H9 (cell line): ENCODE data around the gene NEURL1B. TPM values are rescaled to one million over a fixed set of nuclear protein-coding genes. Genes with fewer than 3 reads are reported as not detected.
A peak's percentile ranks its signal among the peaks of the same experiment; 100 is the strongest.

Source experiments
- DNase-seq: peaks from one replicate; pipeline ENCODE4 v3.0.0-alpha.2; 2017
- H2AFZ ChIP-seq: one replicate; pipeline ENCODE4 v1.6.1; 2013; ENCODE audit warnings: mild to moderate bottlenecking, low read length, control low read depth, moderate library complexity
- H2AK5ac ChIP-seq: 2 replicates; pipeline ENCODE4 v1.6.1; 2013; ENCODE audit warnings: low read length, control low read depth, mixed read lengths; ENCODE audit not compliant: insufficient read length
- H2BK120ac ChIP-seq: one replicate; pipeline ENCODE4 v1.6.1; 2013; ENCODE audit warnings: low read depth, mild to moderate bottlenecking, low read length, control low read depth, inconsistent platforms; ENCODE audit not compliant: poor library complexity, severe bottlenecking
- H2BK12ac ChIP-seq: 2 replicates; pipeline ENCODE4 v1.6.1; 2013; ENCODE audit warnings: low read length, control low read depth, mixed read lengths, low read depth; ENCODE audit not compliant: insufficient read length
- H2BK15ac ChIP-seq: 2 replicates; pipeline ENCODE4 v1.6.1; 2013; ENCODE audit warnings: low read depth, low read length, control low read depth
- H2BK20ac ChIP-seq: one replicate; pipeline ENCODE4 v1.6.1; 2013; ENCODE audit warnings: low read depth, mild to moderate bottlenecking, low read length, control low read depth, inconsistent platforms; ENCODE audit not compliant: poor library complexity, severe bottlenecking
- H2BK5ac ChIP-seq: 2 replicates; pipeline ENCODE4 v1.6.1; 2013; ENCODE audit warnings: low read length, control low read depth, mixed read lengths; ENCODE audit not compliant: insufficient read length
- H3K14ac ChIP-seq: 2 replicates; pipeline ENCODE4 v1.6.1; 2013; ENCODE audit warnings: low read length, control low read depth; ENCODE audit not compliant: insufficient read depth
- H3K18ac ChIP-seq: 2 replicates; pipeline ENCODE4 v1.6.1; 2013; ENCODE audit warnings: low read depth, mild to moderate bottlenecking, mixed read lengths, low read length, control low read depth; ENCODE audit not compliant: insufficient read length
- H3K23ac ChIP-seq: 2 replicates; pipeline ENCODE4 v1.6.1; 2013; ENCODE audit warnings: low read length, control low read depth, mixed read lengths, low read depth; ENCODE audit not compliant: insufficient read length
- H3K23me2 ChIP-seq: 2 replicates; pipeline ENCODE4 v1.6.1; 2013; ENCODE audit warnings: low read depth, mild to moderate bottlenecking, mixed read lengths, low read length, control low read depth; ENCODE audit not compliant: insufficient read length, poor library complexity, severe bottlenecking
- H3K27ac ChIP-seq: 2 replicates; pipeline ENCODE4 v1.5.1; 2013; ENCODE audit warnings: low read length, control low read depth, mixed read lengths, low read depth; ENCODE audit not compliant: insufficient read length
- H3K27me3 ChIP-seq: 2 replicates; pipeline ENCODE4 v1.6.1; 2013; ENCODE audit warnings: low read length, control low read depth, inconsistent platforms; ENCODE audit not compliant: insufficient read depth
- H3K4ac ChIP-seq: 2 replicates; pipeline ENCODE4 v1.6.1; 2013; ENCODE audit warnings: low read depth, mild to moderate bottlenecking, control low read depth, inconsistent platforms, low read length, moderate library complexity
- H3K4me1 ChIP-seq: 2 replicates; pipeline ENCODE4 v1.6.1; 2013; ENCODE audit warnings: low read length, control low read depth, inconsistent platforms; ENCODE audit not compliant: insufficient read depth
- H3K4me2 ChIP-seq: 2 replicates; pipeline ENCODE4 v1.6.1; 2013; ENCODE audit warnings: low read length, control low read depth, mixed read lengths; ENCODE audit not compliant: insufficient read length, insufficient read depth
- H3K56ac ChIP-seq: 2 replicates; pipeline ENCODE4 v1.6.1; 2013; ENCODE audit warnings: low read depth, mild to moderate bottlenecking, mixed read lengths, low read length, control low read depth; ENCODE audit not compliant: insufficient read length
- H3K79me1 ChIP-seq: 2 replicates; pipeline ENCODE4 v1.6.1; 2013; ENCODE audit warnings: low read depth, mild to moderate bottlenecking, moderate library complexity, low read length, control low read depth, inconsistent platforms; ENCODE audit not compliant: insufficient read depth, poor library complexity, severe bottlenecking
- H3K79me2 ChIP-seq: 2 replicates; pipeline ENCODE4 v1.6.1; 2013; ENCODE audit warnings: low read length, control low read depth, inconsistent platforms; ENCODE audit not compliant: insufficient read depth
- H3K9ac ChIP-seq: 2 replicates; pipeline ENCODE4 v1.6.1; 2013; ENCODE audit warnings: low read length, control low read depth, mixed read lengths; ENCODE audit not compliant: insufficient read length; ENCODE audit errors: extremely low read depth
- H3K9me3 ChIP-seq: one replicate; pipeline ENCODE4 v1.6.1; 2013; ENCODE audit warnings: low read depth, low read length, inconsistent platforms; ENCODE audit not compliant: control insufficient read depth
- H3T11ph ChIP-seq: one replicate; pipeline ENCODE4 v1.6.1; 2013; ENCODE audit warnings: mild to moderate bottlenecking, low read length, control low read depth, inconsistent platforms
- H4K20me1 ChIP-seq: one replicate; pipeline ENCODE4 v1.6.1; 2013; ENCODE audit not compliant: control insufficient read depth, insufficient read length, insufficient read depth
- H4K5ac ChIP-seq: 2 replicates; pipeline ENCODE4 v1.6.1; 2013; ENCODE audit warnings: low read depth, mild to moderate bottlenecking, mixed read lengths, low read length, control low read depth; ENCODE audit not compliant: insufficient read length
- H4K8ac ChIP-seq: replicated peaks from 2 replicates; pipeline ENCODE4 v1.6.1; 2013; ENCODE audit warnings: low read length, control low read depth, mixed read lengths, low read depth; ENCODE audit not compliant: insufficient read length
- H4K91ac ChIP-seq: 2 replicates; pipeline ENCODE4 v1.6.1; 2013; ENCODE audit warnings: low read depth, mild to moderate bottlenecking, moderate library complexity, mixed read lengths, low read length, control low read depth; ENCODE audit not compliant: insufficient read length
- H3K27ac Mint-ChIP-seq, 3 experiments: 2 replicates in 2 of 3; 3 replicates in 1 of 3; pipeline ENCODE4 v1.8.0; 2020 to 2021; ENCODE audit warnings: mixed read lengths in 3 of 3, mild to moderate bottlenecking in 1 of 3, moderate library complexity in 1 of 3
- H3K27me3 Mint-ChIP-seq: 2 replicates; pipeline ENCODE4 v1.8.0; 2021; ENCODE audit warnings: low read depth, mild to moderate bottlenecking, moderate library complexity, mixed read lengths
- H3K36me3 Mint-ChIP-seq, 3 experiments: 2 replicates in 2 of 3; 3 replicates in 1 of 3; pipeline ENCODE4 v1.8.0; 2020 to 2021; ENCODE audit warnings: low read depth in 3 of 3, mixed read lengths in 3 of 3; ENCODE audit not compliant: insufficient read depth in 1 of 3
- H3K4me1 Mint-ChIP-seq, 2 experiments: 2 replicates each; pipeline ENCODE4 v1.8.0; 2020; ENCODE audit warnings: mixed read lengths in 2 of 2
- H3K4me3 Mint-ChIP-seq, 2 experiments: 2 replicates in 1 of 2; 3 replicates in 1 of 2; pipeline ENCODE4 v1.8.0; 2020 to 2021; ENCODE audit warnings: mild to moderate bottlenecking in 2 of 2, mixed read lengths in 2 of 2, moderate library complexity in 1 of 2
- H3K9me3 Mint-ChIP-seq, 2 experiments: 2 replicates in 1 of 2; 3 replicates in 1 of 2; pipeline ENCODE4 v1.8.0; 2020; ENCODE audit warnings: mild to moderate bottlenecking in 2 of 2, mixed read lengths in 2 of 2, moderate library complexity in 1 of 2
- WGBS: extraction: QIAGEN DNeasy Blood & Tissue Kit; methylation state at CpG from one replicate; pipeline ENCODE4 v1.1.7; 2013; ENCODE audit warnings: missing lambda C conversion rate, low lambda C conversion rate, mixed read lengths; ENCODE audit not compliant: insufficient read length; ENCODE audit errors: extremely low coverage; 5-methylcytosine and 5-hydroxymethylcytosine counted together
- total RNA-seq: library from RNA; stranded (reverse); gene quantifications from 2 replicates; pipeline ENCODE4 v1.2.1, GENCODE V29; 2021
- TF ChIP-seq, protein P1 (sequence below): fragments of 200-600 bp; sonication (generic); conservative IDR thresholded peaks from 3 replicates; pipeline ENCODE4 v1.8.0; 2021; ENCODE audit warnings: antibody characterized with exemption, mild to moderate bottlenecking

Gene NEURL1B
- total RNA-seq, 1 experiment from 2014 or later, result 3.6 TPM

DNA sequence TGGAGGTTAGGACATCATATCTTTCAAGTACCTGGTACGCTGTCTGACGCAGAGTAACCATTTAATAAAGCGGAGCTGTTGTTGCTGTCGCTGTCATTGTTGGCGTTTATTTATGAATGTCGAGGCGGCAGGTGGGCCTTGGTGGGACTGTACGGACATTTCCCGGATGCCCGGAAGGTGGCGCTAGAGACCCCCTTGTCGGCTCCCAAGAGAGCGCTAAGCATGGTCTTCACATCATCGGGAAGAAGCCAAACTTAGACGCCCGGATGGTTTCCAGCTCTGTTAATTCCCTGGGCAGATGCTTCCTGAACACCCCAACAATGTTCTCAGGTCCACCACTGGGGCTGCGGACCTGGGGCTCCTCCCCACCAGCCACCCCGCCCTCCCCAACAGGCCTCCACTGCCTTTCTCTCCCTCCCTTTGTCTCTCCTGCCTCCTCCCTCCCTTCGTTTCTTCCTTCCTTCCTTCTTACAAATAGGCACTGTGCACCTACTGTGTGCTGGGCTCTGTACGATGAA is 75.8 kb downstream of the NEURL1B start:
- peak overlapping the region; percentile 19 for H3K4me2 ChIP-seq
- H3K4ac ChIP-seq, result no peak overlapping the region
- 0 out of 2 replicates have a peak, but pooled peaks cover 1% of the 10 kb centered on the region for H3K4me1 ChIP-seq
- H3K79me1 ChIP-seq, result no peaks in the 10 kb centered on the region
- TF ChIP-seq, protein P1, sequence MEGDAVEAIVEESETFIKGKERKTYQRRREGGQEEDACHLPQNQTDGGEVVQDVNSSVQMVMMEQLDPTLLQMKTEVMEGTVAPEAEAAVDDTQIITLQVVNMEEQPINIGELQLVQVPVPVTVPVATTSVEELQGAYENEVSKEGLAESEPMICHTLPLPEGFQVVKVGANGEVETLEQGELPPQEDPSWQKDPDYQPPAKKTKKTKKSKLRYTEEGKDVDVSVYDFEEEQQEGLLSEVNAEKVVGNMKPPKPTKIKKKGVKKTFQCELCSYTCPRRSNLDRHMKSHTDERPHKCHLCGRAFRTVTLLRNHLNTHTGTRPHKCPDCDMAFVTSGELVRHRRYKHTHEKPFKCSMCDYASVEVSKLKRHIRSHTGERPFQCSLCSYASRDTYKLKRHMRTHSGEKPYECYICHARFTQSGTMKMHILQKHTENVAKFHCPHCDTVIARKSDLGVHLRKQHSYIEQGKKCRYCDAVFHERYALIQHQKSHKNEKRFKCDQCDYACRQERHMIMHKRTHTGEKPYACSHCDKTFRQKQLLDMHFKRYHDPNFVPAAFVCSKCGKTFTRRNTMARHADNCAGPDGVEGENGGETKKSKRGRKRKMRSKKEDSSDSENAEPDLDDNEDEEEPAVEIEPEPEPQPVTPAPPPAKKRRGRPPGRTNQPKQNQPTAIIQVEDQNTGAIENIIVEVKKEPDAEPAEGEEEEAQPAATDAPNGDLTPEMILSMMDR, result peak; percentile 82
- peak; percentile 83 for DNase-seq
- H3K23me2 ChIP-seq, result no peaks in the 10 kb centered on the region
- Mint-ChIP-seq H3K27me3 (peaks cover 14% of the 10 kb centered on the region), H3K36me3 (no peaks in the 10 kb centered on the region), H3K27ac (no peak overlapping the region), H3K4me3 (peak overlapping the region; percentile 32 to 62; a peak in 2 of 5 replicates), H3K4me1 (peaks cover 4 to 6% of the 10 kb centered on the region in 2 experiments; a peak in 3 of 4 replicates), H3K9me3 (no peaks in the 10 kb centered on the region)
- H3K79me2 ChIP-seq, result no peaks in the 10 kb centered on the region
- H3K9me3 ChIP-seq, result no peaks in the 10 kb centered on the region
- H4K91ac ChIP-seq, result no peak overlapping the region
- H4K5ac ChIP-seq, result no peak overlapping the region
- no peak overlapping the region for H3K23ac ChIP-seq
- H2BK20ac ChIP-seq, result no peak overlapping the region
- no peak overlapping the region for H3T11ph ChIP-seq
- no peak overlapping the region for H3K56ac ChIP-seq
- H4K20me1 ChIP-seq, result no peaks in the 10 kb centered on the region
- no peak overlapping the region for H2BK5ac ChIP-seq
- H3K27me3 ChIP-seq, result peaks cover 3% of the 10 kb centered on the region; the same call in 1 of the 2 replicates
- peak overlapping the region; percentile 65 for H3K18ac ChIP-seq
- no CpG with 5 or more reads among the region's 20 CpGs for WGBS
- H3K9ac ChIP-seq, result no peak overlapping the region
- no peak overlapping the region for H2BK12ac ChIP-seq
- no peak overlapping the region for H2AFZ ChIP-seq
- H3K27ac ChIP-seq, result no peak overlapping the region
- H4K8ac ChIP-seq, result no peak overlapping the region
- H2BK15ac ChIP-seq, result no peak overlapping the region
- H3K14ac ChIP-seq, result no peak overlapping the region
- H2BK120ac ChIP-seq, result no peak overlapping the region
- no peak overlapping the region for H2AK5ac ChIP-seq
